ENCODE results near the gene LIMK1. TPM values are rescaled to one million over a fixed set of nuclear protein-coding genes. Genes with fewer than 3 reads are reported as not detected.
A peak's percentile ranks its signal among the peaks of the same experiment; 100 is the strongest.

The LIMK1 gene
- polyA plus RNA-seq, 1 donor (not counting 4 experiments of a cell fraction or from before 2014, with no cell fraction given), result 13.3 TPM

DNA sequence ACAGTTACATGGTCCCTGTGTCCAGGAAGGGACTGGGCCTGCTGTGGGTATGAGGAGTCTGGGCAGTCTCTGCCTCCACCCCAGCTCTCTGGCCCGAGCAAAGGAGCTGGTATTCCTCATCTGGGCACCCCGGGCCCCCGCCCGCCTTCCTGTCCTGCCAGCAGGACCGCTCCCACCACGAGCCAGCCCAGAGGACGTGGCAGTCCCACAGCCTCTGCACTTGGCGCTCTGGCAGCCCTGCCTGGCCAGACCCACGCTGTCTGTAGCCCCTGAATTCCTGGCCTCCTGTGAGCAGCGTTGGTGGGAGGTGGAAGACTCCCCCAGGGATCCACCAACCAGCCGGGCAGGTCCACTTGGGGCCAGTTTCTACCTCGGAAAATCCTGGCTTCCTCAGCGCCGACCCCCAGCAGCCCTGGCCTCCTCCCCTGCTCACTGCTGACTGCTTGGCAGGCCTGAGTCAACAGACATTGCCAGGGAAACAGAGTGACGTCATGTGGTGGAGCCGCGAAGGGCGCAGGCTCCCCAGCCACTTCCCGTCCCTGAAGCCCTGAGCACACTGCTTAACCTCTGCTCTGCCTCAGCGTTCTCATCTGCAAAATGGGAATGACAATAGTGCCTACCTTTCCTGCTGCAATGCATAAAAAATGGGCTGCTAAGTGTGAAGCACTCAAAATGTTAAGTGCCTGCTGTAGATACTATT lies 21.6 kb upstream of the LIMK1 start:
- peaks cover 17% of the 10 kb centered on the region for H3K27me3 ChIP-seq (ENCODE audit: control insufficient read depth, extremely low read depth, insufficient read depth, low read length)
- no peaks in the 10 kb centered on the region for H3K9me3 ChIP-seq (ENCODE audit: control insufficient read depth, low read depth, low read length)
- H3K4me2 ChIP-seq (ENCODE audit: control insufficient read depth, extremely low read depth, insufficient read depth, low read depth, low read length), result peak overlapping the region; percentile 1
- H3K36me3 ChIP-seq (ENCODE audit: control insufficient read depth in 2 of 2, extremely low read depth in 1 of 2, insufficient read depth in 2 of 2, low read length in 2 of 2), result no peaks in the 10 kb centered on the region
- H3K4me1 ChIP-seq (ENCODE audit: control insufficient read depth, extremely low read depth, insufficient read depth, low read length), result peaks cover 18% of the 10 kb centered on the region
- H3K4me3 ChIP-seq (ENCODE audit: control insufficient read depth in 2 of 3, extremely low read depth in 1 of 3, insufficient read depth in 2 of 3, low read depth in 1 of 3, low read length in 3 of 3), result no peak overlapping the region
- H3K27ac ChIP-seq (ENCODE audit: control insufficient read depth, insufficient read depth, low read length), result peak overlapping the region; percentile 18
- TF ChIP-seq, protein P1, sequence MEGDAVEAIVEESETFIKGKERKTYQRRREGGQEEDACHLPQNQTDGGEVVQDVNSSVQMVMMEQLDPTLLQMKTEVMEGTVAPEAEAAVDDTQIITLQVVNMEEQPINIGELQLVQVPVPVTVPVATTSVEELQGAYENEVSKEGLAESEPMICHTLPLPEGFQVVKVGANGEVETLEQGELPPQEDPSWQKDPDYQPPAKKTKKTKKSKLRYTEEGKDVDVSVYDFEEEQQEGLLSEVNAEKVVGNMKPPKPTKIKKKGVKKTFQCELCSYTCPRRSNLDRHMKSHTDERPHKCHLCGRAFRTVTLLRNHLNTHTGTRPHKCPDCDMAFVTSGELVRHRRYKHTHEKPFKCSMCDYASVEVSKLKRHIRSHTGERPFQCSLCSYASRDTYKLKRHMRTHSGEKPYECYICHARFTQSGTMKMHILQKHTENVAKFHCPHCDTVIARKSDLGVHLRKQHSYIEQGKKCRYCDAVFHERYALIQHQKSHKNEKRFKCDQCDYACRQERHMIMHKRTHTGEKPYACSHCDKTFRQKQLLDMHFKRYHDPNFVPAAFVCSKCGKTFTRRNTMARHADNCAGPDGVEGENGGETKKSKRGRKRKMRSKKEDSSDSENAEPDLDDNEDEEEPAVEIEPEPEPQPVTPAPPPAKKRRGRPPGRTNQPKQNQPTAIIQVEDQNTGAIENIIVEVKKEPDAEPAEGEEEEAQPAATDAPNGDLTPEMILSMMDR (optimal IDR thresholded peaks at IDR 0.05 in 1 of 3, IDR thresholded peaks at IDR 0.05 in 1 of 3, conservative IDR thresholded peaks at IDR 0.05 in 1 of 3; ENCODE audit: extremely low read depth in 1 of 3, insufficient read depth in 2 of 3, low read length in 3 of 3), result no peak
- no peak for TF ChIP-seq EZH2 (IDR thresholded peaks at IDR 0.05; ENCODE audit: low read length)
- dilution Hi-C loops (cut with MboI; ENCODE audit: extremely low pct_ligation_motif_present, low sequenced_read_pairs), result no loop called here
- H2AFZ ChIP-seq (ENCODE audit: control insufficient read depth, low read length), result peak overlapping the region; percentile 72
- no peaks in the 10 kb centered on the region for H3K9me1 ChIP-seq (ENCODE audit: control insufficient read depth, extremely low read depth, insufficient read depth, low read length)
- DNase-seq (ENCODE audit: low read depth, low spot score) (no peak), FAIRE-seq (peak; percentile 61)
- no peaks in the 10 kb centered on the region for H3K79me2 ChIP-seq (ENCODE audit: control insufficient read depth, insufficient read depth, low read length)
- H4K20me1 ChIP-seq (ENCODE audit: control insufficient read depth, extremely low read depth, insufficient read depth, low read length), result no peaks in the 10 kb centered on the region
- H3K9ac ChIP-seq (ENCODE audit: control insufficient read depth, extremely low read depth, insufficient read depth, low read length), result peak overlapping the region; percentile 63

DNA sequence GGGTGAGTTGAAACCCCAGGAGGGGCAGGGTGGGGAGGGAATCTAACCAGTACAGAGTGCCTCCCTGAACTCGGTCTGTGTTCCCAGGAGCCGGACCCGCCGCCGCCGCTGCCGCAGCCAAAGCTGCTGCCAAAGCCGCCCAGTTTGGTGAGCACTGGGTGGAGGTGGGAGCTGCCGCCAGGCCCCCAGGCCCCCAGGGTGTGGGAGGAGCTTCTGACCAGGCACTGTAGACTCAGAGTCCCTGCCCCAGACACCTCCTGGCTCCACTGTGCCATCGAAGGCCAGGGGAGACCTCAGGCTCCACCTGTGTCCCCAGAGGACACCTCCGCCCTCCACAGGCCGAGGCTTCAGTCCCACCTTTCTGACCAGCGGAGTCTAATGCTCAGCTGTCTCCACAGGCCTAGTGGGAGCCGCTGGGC lies 20.4 kb upstream of the LIMK1 start:
- Histone ChIP-seq H3K9me1 (ENCODE audit: control insufficient read depth, extremely low read depth, insufficient read depth, low read length) (no peaks in the 10 kb centered on the region), H3K79me2 (ENCODE audit: control insufficient read depth, insufficient read depth, low read length) (no peaks in the 10 kb centered on the region), H3K27me3 (ENCODE audit: control insufficient read depth, extremely low read depth, insufficient read depth, low read length) (peaks cover 6% of the 10 kb centered on the region), H2AFZ (ENCODE audit: control insufficient read depth, low read length) (no peak overlapping the region), H3K9me3 (ENCODE audit: control insufficient read depth, low read depth, low read length) (no peaks in the 10 kb centered on the region), H4K20me1 (ENCODE audit: control insufficient read depth, extremely low read depth, insufficient read depth, low read length) (no peaks in the 10 kb centered on the region), H3K4me3 (ENCODE audit: control insufficient read depth in 2 of 3, extremely low read depth in 1 of 3, insufficient read depth in 2 of 3, low read depth in 1 of 3, low read length in 3 of 3) (no peak overlapping the region), H3K9ac (ENCODE audit: control insufficient read depth, extremely low read depth, insufficient read depth, low read length) (no peak overlapping the region), H3K27ac (ENCODE audit: control insufficient read depth, insufficient read depth, low read length) (no peak overlapping the region), H3K4me2 (ENCODE audit: control insufficient read depth, extremely low read depth, insufficient read depth, low read depth, low read length) (no peak overlapping the region), H3K4me1 (ENCODE audit: control insufficient read depth, extremely low read depth, insufficient read depth, low read length) (peaks cover 18% of the 10 kb centered on the region), H3K36me3 (ENCODE audit: control insufficient read depth in 2 of 2, extremely low read depth in 1 of 2, insufficient read depth in 2 of 2, low read length in 2 of 2) (no peaks in the 10 kb centered on the region)
- dilution Hi-C loops (cut with MboI; ENCODE audit: extremely low pct_ligation_motif_present, low sequenced_read_pairs), result no loop called here
- no peak for TF ChIP-seq EZH2 (IDR thresholded peaks at IDR 0.05; ENCODE audit: low read length)
- TF ChIP-seq, protein P1 (optimal IDR thresholded peaks at IDR 0.05 in 1 of 3, IDR thresholded peaks at IDR 0.05 in 1 of 3, conservative IDR thresholded peaks at IDR 0.05 in 1 of 3; ENCODE audit: extremely low read depth in 1 of 3, insufficient read depth in 2 of 3, low read length in 3 of 3), result no peak
- DNase-seq (ENCODE audit: low read depth, low spot score) (no peak), FAIRE-seq (no peak)
